GM21737 (cell line): ENCODE data around the gene CCDC92B.
"Not testable (repeated sequence)": the region's sequence is repeated elsewhere in the genome, so short reads cannot be mapped to it uniquely, and the experiment has no call there.

Experiments
- ATAC-seq: cut with Tn5 transposase; IDR thresholded peaks from one replicate; pipeline ENCODE4 v1.9.1; 2021; ENCODE audit warnings: mild to moderate bottlenecking, moderate library complexity; ENCODE audit not compliant: unreplicated experiment

CCDC92B gene

DNA sequence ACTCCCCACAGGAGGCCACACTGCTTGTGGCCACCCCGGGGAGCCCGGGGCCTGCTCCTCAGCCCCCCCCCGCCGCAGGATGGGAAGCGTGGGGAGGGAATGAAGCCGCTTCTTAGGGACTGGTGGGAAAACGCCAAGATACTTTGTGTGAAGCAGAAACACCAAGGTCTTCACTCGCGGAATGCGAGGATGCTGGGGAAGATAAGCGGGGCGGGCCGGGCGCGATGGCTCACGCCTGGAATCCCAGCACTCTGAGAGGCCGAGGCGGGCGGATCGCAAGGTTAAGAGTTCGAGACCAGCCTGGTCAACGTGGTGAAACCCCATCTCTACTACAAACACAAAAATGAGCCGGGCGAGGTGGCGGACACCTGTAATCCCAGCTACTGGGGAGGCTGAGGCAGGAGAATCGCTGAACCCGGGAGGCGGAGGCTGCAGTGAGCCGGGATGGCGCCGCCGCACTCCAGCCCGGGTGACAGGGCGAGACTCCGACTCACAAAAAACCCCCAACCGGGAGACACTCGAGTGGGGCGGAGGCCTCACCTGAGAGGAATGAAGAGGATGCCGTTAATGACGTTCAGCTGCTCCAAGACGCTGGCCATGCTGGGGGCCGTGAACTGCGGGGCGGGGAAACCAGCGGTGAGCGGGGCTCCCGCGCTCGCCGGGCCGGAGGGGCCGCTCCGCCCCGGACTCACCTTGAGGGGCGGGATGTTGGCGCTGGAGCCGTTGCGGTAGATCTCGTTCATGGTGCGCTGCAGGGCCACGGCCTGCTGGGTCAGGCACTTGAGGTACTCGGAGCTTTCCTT is 58.2 kb downstream of the CCDC92B start:
- ATAC-seq = no peak

DNA sequence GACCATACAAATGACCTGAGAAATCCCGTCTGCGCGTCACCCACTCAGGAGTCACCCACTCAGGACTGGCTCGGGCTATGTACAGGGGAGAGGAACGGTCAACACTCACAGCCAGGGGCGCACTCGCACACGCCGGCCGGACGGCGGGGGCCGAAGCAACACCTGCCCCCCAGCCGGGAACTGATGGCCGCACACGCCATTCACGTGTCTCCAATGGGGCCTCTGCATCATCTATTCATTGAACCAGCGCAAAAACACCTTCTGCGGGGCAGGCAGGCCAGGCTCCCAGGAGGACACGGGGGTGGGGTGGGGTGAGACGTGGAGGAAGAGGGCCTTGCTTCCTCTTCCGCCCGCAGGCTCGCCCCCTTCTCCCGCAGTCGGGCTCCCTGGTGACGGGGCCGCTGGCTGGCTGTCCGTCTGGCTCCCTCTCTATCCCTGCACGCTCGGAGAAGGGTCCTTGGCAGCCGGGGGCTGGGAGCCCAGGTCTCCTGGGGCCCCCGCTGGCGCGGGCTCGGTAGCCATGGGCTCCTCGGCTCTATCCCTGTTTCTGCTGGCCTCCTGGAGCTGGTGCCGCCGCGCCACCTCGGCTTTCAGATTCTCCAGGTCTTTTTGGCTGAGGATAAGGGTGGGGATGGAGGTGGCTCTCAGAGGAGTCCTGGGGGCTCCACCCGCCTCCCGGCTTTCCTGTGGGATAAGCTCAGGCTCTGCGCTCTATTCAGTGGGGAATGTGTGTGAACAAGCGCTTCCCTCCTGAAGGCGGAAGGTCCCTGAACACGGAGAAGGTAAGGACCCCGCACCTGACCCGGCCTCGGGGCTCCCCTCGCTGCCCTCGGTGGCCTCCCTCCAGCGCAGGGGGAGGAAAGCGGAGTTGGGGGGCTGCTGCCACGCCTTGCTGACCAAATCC is 59.0 kb downstream of the CCDC92B start:
- ATAC-seq = no peak

DNA sequence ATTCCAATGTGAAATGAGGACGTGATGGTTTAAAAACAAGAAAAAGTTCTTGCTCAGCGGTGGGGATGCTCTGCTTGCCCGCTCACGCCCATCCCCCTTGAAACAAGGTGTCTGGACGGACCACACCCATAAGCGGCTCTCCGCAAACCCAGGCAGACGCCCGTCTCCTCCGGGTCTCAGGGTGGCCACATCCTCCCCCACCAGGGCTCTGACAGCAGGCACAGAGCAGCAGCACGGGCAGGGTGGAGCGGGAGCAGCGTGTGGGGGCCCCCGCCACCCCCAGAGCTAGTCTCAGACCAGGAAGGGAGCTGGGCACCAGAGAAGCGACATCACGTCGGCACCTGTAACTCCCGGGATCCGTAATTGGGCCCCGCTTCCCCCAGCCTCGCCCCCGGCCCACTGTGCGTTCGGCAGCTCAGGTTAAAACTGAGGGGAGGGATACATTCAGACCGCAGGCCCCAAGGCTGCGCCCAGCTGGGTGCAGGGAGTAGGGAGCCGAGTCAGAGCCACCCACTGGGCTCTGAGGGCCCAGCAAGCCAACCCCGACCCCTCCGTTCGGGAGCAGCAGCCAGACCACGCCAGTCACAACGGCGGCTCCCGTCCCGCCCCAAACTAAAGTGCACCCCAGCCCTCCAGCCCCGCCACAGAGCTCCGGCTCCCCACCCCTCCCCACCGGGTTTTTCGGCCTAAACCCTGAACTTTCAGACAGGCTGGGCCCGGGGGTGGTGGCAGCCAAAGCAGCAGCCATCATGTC is 59.9 kb downstream of the CCDC92B start:
- no peak for ATAC-seq

DNA sequence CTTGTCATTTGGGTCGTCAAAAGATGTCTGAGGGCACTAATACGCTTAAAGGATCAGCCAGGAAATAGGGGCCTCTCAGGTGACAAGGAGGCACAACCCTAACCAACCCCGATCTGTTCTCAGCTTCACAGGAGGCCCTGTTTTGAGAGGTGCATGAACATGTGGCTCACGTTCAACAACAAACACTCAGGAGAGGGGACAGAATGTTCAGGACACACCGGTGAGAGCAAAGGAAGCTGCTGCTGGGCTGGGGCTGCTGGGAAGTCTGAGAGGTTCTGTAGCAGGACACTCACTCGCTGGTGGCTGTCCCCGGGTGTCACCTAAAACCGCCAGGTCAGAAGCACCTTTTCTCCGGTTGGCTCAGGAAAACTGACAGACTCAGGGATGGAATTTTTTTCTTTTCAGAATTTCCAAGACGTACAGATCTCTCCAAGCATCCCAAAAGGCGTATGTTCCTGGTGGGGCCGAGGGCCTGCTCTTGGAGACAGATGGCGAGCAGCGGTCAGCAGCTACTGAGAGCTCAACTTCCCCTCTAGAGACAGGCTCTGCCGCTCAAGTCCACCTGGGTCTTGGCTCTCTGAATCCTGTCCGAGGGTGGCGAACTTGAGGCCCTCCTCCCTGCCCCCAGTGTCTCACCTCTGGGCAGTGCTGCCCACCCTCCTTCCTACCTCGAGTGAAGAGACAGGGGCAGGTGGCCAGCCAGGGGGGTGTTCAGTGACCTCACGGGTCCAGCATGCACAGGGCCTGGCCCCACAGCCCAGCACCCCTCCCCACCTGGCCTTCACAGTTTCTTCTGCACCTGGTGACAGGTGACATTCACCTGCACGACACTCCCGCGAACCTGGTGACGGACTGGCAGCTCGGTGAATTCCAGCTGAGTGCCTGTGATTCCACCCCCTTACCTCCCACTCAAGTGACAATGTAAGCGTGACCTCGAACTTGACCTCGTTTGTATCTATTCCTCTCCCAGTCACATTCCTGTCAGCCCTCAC is 60.8 kb downstream of the CCDC92B start:
- ATAC-seq = no peak

DNA sequence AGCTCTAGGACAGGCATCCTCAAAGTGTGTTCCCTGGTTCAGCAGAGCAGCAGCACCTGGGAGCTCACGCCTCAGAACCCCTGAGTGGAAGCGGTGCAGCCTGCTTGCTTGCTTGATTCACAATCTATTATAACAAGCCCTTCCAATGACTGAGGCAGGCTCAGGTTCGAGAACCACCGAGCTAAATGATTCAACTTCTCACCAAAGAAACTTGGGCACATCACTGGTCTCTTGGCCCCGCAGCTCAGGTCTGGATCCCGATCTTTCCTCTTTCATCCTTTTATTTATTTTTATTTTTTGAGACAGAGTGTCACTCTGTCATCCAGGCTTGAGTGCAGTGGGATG is 62.4 kb downstream of the CCDC92B start:
- ATAC-seq = no peak

DNA sequence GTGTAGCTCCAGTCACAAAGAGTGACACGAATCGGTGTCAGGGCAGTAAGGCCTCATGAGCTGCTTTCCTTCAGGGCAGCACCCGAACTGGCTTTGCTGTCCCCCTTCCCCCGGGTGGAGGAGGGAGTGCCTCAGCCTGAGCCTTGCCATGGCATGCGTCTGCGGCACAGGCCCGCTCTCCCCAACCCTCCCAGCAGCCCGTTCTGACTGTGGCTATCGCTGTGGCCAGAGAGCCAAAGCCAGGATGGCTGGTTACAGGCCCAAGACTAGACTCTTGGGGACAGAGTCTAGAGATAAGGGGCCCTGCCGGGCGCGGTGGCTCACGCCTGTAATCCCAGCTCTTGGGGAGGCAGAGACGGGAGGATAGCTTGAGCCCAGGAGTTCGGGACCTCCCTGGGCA is 63.8 kb downstream of the CCDC92B start:
- ATAC-seq = no peak

DNA sequence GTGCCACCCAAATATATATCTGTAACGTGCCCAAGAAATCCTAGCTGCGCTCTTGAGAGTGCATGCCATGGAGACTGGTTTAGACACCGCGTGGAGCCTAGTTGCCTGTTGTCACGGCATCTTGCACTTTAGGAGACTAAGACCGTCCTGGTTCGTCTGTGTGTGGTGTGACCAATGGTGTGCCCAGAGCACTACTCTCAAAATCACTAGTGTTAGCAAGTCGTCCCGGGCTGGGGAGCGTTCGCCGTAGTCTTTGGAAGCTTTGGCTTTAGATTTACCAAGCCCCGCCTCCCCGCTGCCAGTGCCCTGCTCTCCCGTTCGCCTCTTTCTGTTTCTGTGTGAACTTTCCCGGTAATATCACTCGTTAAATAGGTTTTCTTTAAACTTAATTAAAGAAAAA is 64.9 kb downstream of the CCDC92B start:
- no peak for ATAC-seq

DNA sequence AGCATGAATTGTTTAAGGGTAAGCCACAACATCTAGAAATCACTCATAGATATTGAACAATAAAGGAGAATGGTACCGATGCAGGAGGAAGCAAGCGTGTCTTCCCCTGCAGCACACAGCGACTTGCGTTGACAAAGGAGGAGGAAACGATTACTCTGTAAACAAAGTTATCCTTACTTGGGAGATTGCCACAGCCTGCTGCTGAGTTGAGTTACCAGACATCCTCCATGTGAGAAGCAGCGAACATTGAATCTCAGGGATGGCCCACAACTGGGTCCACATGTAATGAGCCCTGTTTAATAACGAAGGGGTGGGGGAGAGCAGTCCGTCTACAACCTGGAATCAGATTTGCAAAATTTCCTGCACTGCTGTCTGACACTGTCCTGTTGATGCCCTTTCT is 65.5 kb downstream of the CCDC92B start:
- ATAC-seq = no peak

DNA sequence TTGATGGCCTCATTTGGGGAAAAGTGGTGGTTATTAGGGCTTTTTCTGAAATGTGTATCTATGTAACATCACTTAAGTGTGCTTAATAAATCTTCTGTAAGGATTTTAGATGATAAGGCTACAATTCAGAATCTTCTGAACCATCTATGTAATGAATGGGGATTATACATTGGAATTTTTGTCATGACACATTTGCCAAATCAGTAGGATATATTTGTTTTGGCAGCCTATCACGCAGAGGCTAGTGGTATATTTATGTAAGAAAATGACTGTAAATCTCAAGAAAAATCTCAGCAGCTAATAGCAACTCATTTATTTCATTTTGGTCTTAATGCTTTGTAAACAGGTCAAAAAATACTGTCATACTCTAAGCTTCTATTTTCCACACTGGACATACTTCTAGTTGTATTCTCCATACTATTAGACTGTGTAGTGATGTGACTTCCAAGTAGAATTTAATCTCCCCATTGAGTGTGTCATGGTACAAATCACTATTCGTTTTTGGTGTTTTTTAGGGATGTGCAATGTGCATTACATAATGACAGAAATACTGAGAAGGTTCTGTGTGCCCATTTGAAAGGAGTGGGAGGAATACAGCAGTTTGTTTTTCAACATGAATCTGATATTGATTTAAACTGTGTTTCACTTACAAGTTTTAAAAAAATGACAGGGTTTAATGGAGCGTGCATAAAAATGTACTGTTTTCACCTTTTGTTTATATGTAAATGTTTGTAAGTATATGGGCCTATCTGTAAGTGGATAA is 67.1 kb downstream of the CCDC92B start:
- ATAC-seq = no peak

DNA sequence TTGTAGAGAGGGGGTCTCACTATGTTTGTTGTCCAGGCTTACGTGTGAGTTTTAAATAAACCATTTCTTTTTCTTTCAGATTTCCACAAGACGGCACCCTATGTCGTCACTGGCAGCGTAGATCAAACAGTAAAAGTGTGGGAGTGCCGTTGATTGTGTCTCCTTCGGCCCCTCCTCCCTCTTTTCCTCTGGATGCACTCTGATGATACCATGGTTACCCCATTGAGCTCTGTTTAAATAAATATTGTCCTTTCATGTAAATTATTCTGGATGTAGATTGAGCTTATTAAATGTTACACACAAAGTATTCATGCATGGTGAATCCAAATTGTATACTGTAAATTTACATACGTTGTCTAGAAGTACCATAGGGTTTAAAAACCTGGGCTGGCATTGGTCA is 67.8 kb downstream of the CCDC92B start:
- no peak for ATAC-seq

DNA sequence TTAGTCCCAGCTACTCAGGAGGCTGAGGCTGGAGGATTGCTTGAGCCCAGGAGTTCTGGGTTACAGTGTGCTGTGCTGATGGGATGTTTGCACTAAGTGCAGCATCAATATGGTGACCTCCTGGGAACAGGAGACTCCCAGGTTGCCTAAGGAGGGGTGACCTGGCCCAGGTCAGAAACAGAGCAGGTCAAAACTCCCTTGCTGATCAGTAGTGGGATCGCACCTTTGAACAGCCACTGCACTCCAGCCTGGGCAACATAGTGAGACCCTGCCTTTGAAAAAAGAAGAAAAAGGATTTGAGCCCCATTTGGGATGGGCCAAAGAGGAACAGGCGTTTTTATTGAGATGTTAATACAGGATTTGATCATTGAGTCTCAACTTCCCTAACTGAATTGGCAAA is 68.5 kb downstream of the CCDC92B start:
- no peak for ATAC-seq

DNA sequence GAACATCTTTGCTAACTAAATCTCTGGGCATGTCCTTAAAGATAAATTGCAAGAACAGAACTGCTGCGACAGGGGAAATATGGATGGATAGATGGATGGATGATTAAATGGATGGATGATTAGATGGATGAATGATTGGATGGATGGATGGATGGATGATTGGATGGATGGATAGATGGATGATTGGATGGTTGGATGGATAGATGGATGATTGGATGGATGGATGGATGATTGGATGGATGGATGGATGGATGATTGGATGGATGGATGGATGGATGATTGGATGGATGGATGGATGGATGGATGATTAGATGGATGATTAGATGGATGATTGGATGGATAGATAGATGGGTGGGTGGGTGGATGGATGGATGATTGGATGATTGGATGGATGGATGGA is 70.2 kb downstream of the CCDC92B start:
- ATAC-seq = not testable (repeated sequence)
